ENCODE measurements around the gene VCP. TPM values are rescaled to one million over a fixed set of nuclear protein-coding genes. Genes with fewer than 3 reads are reported as not detected.

VCP gene
- total RNA-seq, 1 donor from 2014 or later = 374 TPM

DNA sequence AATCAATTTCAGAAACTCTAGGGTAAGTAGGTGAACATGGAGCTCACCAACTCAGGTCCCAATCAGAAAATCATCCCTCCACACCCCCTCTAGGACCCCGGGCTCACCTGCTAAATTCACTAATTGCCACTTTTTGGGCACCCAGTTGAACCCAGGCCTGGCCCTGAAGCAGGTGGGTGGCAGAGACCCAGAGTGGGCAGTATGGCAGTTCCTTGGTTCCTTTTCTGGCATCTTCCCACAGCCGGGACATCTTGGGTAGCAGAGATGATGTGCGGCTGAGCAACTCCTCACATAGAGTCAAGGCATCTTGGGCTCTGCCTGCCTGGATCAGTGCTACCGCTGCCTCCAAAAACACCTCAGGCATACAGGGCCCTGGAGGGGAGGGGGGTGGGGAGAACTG is 2.9 kb upstream of the VCP start:
- Mint-ChIP-seq H3K36me3 (ENCODE audit: low read depth) (peaks cover 18% of the 10 kb centered on the region), H3K4me3 (peak overlapping the region; percentile 64), H3K4me1 (peaks cover 50% of the 10 kb centered on the region), H3K27ac (ENCODE audit: unreplicated experiment) (no peak overlapping the region), H3K27me3 (ENCODE audit: low read depth) (peaks cover 2% of the 10 kb centered on the region), H3K9me3 (peaks cover 3% of the 10 kb centered on the region)
- no peak for DNase-seq (ENCODE audit: low read depth, low spot score)
- no peak for TF ChIP-seq CTCF (conservative IDR thresholded peaks at IDR 0.05)

DNA sequence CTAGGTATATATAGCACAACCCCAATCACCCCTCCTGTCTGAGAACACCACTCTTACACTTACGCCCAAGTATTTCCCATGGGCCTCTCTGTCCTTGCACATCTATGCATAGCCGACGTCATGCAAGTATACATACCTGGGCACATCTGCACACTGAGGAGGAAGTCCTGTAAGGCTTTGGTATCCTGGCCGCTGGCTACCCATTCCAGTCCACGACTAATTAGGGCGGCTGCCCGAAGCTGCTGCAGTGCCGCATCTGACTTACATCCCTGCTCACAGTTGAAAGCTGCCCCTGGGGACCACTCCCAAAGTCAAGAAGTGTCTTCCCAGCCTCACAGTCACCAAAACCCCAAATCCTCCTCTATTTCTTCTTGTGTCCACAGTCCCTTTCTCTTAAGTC is 2.4 kb upstream of the VCP start:
- TF ChIP-seq CTCF (conservative IDR thresholded peaks at IDR 0.05) = no peak
- H3K9me3 Mint-ChIP-seq = peaks cover 3% of the 10 kb centered on the region
- peaks cover 50% of the 10 kb centered on the region for H3K4me1 Mint-ChIP-seq
- peak overlapping the region; percentile 75 for H3K27ac Mint-ChIP-seq (ENCODE audit: unreplicated experiment)
- no peak for DNase-seq (ENCODE audit: low read depth, low spot score)
- peaks cover 2% of the 10 kb centered on the region for H3K27me3 Mint-ChIP-seq (ENCODE audit: low read depth)
- peak overlapping the region; percentile 55 for H3K4me3 Mint-ChIP-seq
- peaks cover 18% of the 10 kb centered on the region for H3K36me3 Mint-ChIP-seq (ENCODE audit: low read depth)

DNA sequence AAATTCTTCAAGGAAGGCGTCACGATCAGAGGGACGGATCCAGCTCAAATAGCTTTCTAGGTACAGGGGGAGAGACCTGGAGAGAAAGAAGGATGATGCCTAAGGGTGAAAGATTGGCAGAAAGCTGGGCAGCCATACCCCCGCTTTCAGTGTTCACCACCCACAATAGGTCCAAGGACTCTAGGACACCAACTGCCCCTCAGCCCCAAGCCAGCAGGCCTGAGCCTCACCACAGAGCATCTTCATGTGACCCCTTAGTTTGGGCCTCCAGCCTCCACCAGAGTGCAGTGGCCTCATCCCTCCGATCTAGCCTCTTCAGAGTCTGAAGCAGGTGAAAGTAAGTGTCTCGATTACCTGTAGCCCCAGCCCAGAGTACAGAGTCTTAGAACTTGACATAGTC is 1.7 kb upstream of the VCP start:
- Mint-ChIP-seq H3K27ac (ENCODE audit: unreplicated experiment) (no peak overlapping the region), H3K36me3 (ENCODE audit: low read depth) (peaks cover 18% of the 10 kb centered on the region), H3K4me3 (peak overlapping the region; percentile 55), H3K9me3 (peaks cover 3% of the 10 kb centered on the region), H3K4me1 (peaks cover 54% of the 10 kb centered on the region), H3K27me3 (ENCODE audit: low read depth) (peaks cover 2% of the 10 kb centered on the region)
- TF ChIP-seq CTCF (conservative IDR thresholded peaks at IDR 0.05) = no peak
- DNase-seq (ENCODE audit: low read depth, low spot score) = no peak

- peaks cover 54% of the 10 kb centered on the region for H3K4me1 Mint-ChIP-seq
- H3K9me3 Mint-ChIP-seq = peaks cover 3% of the 10 kb centered on the region
- no peak for TF ChIP-seq CTCF (conservative IDR thresholded peaks at IDR 0.05)
- peak overlapping the region; percentile 93 for H3K4me3 Mint-ChIP-seq
- H3K27me3 Mint-ChIP-seq (ENCODE audit: low read depth) = peaks cover 2% of the 10 kb centered on the region
- no peak for DNase-seq (ENCODE audit: low read depth, low spot score)
- peaks cover 24% of the 10 kb centered on the region for H3K36me3 Mint-ChIP-seq (ENCODE audit: low read depth)
- H3K27ac Mint-ChIP-seq (ENCODE audit: unreplicated experiment) = peak overlapping the region; percentile 79
These were observed 821 bp upstream of the VCP start for GRCh38 chr9:35073279-35073612.

DNA sequence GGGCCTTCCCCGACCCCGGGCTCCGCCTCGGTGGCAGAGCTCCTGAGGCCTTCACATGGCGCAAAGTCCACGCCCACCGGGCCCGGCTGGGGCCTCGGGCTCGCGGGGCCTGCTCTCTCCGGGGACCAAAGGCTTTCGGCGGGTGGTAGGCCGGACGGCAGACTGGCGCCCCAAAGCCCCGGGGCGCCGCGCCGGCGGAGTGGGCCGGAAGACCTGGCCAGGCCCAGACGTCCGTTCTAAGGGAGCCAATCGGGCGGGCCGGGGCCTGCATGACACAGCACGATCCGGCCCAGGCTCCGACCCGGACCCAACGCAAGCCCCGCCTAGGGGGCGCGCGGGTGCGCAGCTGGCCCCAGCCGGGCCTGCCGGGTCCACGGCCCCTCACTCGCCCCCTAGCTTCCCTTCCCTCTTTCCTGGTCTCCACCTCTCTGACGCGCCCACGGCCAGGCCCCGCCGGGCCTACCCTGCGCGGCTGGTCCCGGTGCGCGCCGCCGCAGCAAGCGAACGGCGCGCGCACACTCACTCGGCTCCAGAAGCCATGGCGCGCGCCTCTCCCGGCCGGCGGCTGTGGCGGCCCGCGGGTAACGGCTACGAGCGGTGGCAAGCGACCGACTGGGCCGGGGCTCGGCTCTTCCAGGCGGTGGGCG is 488 bp downstream of the VCP start:
- Mint-ChIP-seq H3K4me3 (peak overlapping the region; percentile 98), H3K4me1 (peaks cover 48% of the 10 kb centered on the region), H3K27ac (ENCODE audit: unreplicated experiment) (peak overlapping the region; percentile 98), H3K9me3 (peaks cover 3% of the 10 kb centered on the region), H3K27me3 (ENCODE audit: low read depth) (peaks cover 2% of the 10 kb centered on the region), H3K36me3 (ENCODE audit: low read depth) (peaks cover 36% of the 10 kb centered on the region)
- TF ChIP-seq CTCF (conservative IDR thresholded peaks at IDR 0.05) = peak; percentile 51
- peak; percentile 70 for DNase-seq (ENCODE audit: low read depth, low spot score)
